OCI-LY1 (cell line): ENCODE results near the gene CPEB4.
A peak's percentile ranks its signal among the peaks of the same experiment; 100 is the strongest.

Source experiments
- H2AFZ ChIP-seq: fragments of 200-600 bp; sonication (generic), shearing (Covaris generic); 2 replicates; pipeline ENCODE4 v1.6.0; 2014; ENCODE audit warnings: antibody characterized with exemption, mild to moderate bottlenecking, low read length
- H3F3A ChIP-seq: fragments of 200-600 bp; sonication (generic), shearing (Covaris generic); 2 replicates; pipeline ENCODE4 v1.6.0; 2014; ENCODE audit warnings: mild to moderate bottlenecking, antibody characterized with exemption, low read length, moderate library complexity; ENCODE audit not compliant: insufficient read depth
- H3K27ac ChIP-seq: fragments of 200-600 bp; sonication (generic); 2 replicates; pipeline ENCODE4 v1.5.1; 2014; ENCODE audit warnings: low read length, mixed run types, mild to moderate bottlenecking, low read depth; ENCODE audit not compliant: poor library complexity, severe bottlenecking
- H3K27me3 ChIP-seq: fragments of 200-600 bp; sonication (generic); 2 replicates; pipeline ENCODE4 v1.6.0; 2014; ENCODE audit warnings: antibody characterized with exemption, mild to moderate bottlenecking, low read length, moderate library complexity; ENCODE audit not compliant: insufficient read depth
- H3K36me3 ChIP-seq: fragments of 200-600 bp; sonication (generic); 2 replicates; pipeline ENCODE4 v1.6.1; 2014; ENCODE audit warnings: mild to moderate bottlenecking, antibody characterized with exemption, low read length, moderate library complexity, mixed read lengths; ENCODE audit not compliant: insufficient read depth
- H3K4me1 ChIP-seq: fragments of 200-600 bp; sonication (generic); 2 replicates; pipeline ENCODE4 v1.5.1; 2014; ENCODE audit warnings: mild to moderate bottlenecking, low read length, moderate library complexity; ENCODE audit not compliant: insufficient read depth, severe bottlenecking
- H3K4me2 ChIP-seq: fragments of 200-600 bp; sonication (generic), shearing (Covaris generic); 2 replicates; pipeline ENCODE4 v1.6.1; 2014; ENCODE audit warnings: low read length
- H3K4me3 ChIP-seq: fragments of 200-600 bp; sonication (generic); 2 replicates; pipeline ENCODE4 v1.5.1; 2014; ENCODE audit warnings: low read length, low read depth, mild to moderate bottlenecking, mixed read lengths; ENCODE audit not compliant: poor library complexity, severe bottlenecking
- H3K79me2 ChIP-seq: fragments of 200-600 bp; shearing (Covaris generic); 2 replicates; pipeline ENCODE4 v1.6.1; 2016; ENCODE audit warnings: mixed run types, low read length, mixed read lengths; ENCODE audit not compliant: insufficient read depth
- H3K9ac ChIP-seq: fragments of 200-600 bp; sonication (generic), shearing (Covaris generic); 2 replicates; pipeline ENCODE4 v1.6.1; 2014; ENCODE audit warnings: mild to moderate bottlenecking, low read length, mixed read lengths
- H3K9me2 ChIP-seq: fragments of 200-600 bp; sonication (generic), shearing (Covaris generic); 2 replicates; pipeline ENCODE4 v1.6.1; 2014; ENCODE audit warnings: low read depth, mild to moderate bottlenecking, low read length, mixed read lengths
- H3K9me3 ChIP-seq: fragments of 200-600 bp; shearing (Covaris generic); 2 replicates; pipeline ENCODE4 v1.6.1; 2014; ENCODE audit warnings: low read length, mixed read lengths
- H4K20me1 ChIP-seq: fragments of 200-600 bp; sonication (generic), shearing (Covaris generic); 2 replicates; pipeline ENCODE4 v1.6.0; 2016; ENCODE audit warnings: mild to moderate bottlenecking, low read length; ENCODE audit not compliant: insufficient read depth
- CTCF ChIP-seq: fragments of 200-600 bp; sonication (generic), shearing (Covaris generic); IDR thresholded peaks from 2 replicates; pipeline ENCODE4 v1.5.1; 2017; ENCODE audit warnings: mild to moderate bottlenecking, antibody characterized with exemption, low read length, moderate library complexity, mixed read lengths
- EZH2 ChIP-seq: fragments of 200-600 bp; sonication (generic), shearing (Covaris generic); IDR thresholded peaks from 2 replicates; pipeline ENCODE4 v1.8.0; 2017; ENCODE audit warnings: borderline replicate concordance, mixed run types, mild to moderate bottlenecking, antibody characterized with exemption, low read length, moderate library complexity, mixed read lengths

The CPEB4 gene

GRCh38 chr5:173917788-173918786 is 29.9 kb downstream of the CPEB4 start:
- no peak overlapping the region for H2AFZ ChIP-seq
- H3K27ac ChIP-seq = peak overlapping the region; percentile 89
- H3K4me3 ChIP-seq = peak overlapping the region; percentile 68
- H3K79me2 ChIP-seq = peaks cover 11% of the 10 kb centered on the region
- no peaks in the 10 kb centered on the region for H3K9me3 ChIP-seq
- H3K27me3 ChIP-seq = no peaks in the 10 kb centered on the region
- TF ChIP-seq CTCF (peak; percentile 37; the same call in 1 of the 2 replicates), EZH2 (no peak)
- H3K9me2 ChIP-seq = no peaks in the 10 kb centered on the region
- H3K36me3 ChIP-seq = peaks cover 6% of the 10 kb centered on the region; the same call in 1 of the 2 replicates
- peak overlapping the region; percentile 90 for H3K4me2 ChIP-seq
- no peaks in the 10 kb centered on the region for H4K20me1 ChIP-seq
- H3K4me1 ChIP-seq = peaks cover 88% of the 10 kb centered on the region
- H3K9ac ChIP-seq = peak overlapping the region; percentile 81
- no peaks in the 10 kb centered on the region for H3F3A ChIP-seq

GRCh38 chr5:173919443-173919842 is 31.3 kb downstream of the CPEB4 start:
- peaks cover 90% of the 10 kb centered on the region for H3K4me1 ChIP-seq
- peak overlapping the region; percentile 81; the same call in 1 of the 2 replicates for H3K9ac ChIP-seq
- no peak overlapping the region for H2AFZ ChIP-seq
- H3K27me3 ChIP-seq = no peaks in the 10 kb centered on the region
- no peaks in the 10 kb centered on the region for H3K9me3 ChIP-seq
- peak overlapping the region; percentile 90 for H3K4me2 ChIP-seq
- H3K36me3 ChIP-seq = peaks cover 7% of the 10 kb centered on the region; the same call in 1 of the 2 replicates
- H3K79me2 ChIP-seq = peaks cover 11% of the 10 kb centered on the region
- H3F3A ChIP-seq = no peaks in the 10 kb centered on the region
- no peaks in the 10 kb centered on the region for H3K9me2 ChIP-seq
- no peaks in the 10 kb centered on the region for H4K20me1 ChIP-seq
- no peak for TF ChIP-seq CTCF
- TF ChIP-seq EZH2 = no peak
- H3K27ac ChIP-seq = peak overlapping the region; percentile 89
- peak overlapping the region; percentile 68 for H3K4me3 ChIP-seq

- Histone ChIP-seq H3K4me1 (peaks cover 93% of the 10 kb centered on the region), H3K4me2 (peak overlapping the region; percentile 90; the same call in 1 of the 2 replicates)
These were observed 32.0 kb downstream of the CPEB4 start for GRCh38 chr5:173920024-173920753.

More at GRCh38 chr5:173920024-173920753, 32.0 kb downstream of the CPEB4 start:
- Histone ChIP-seq H3K27me3 (no peaks in the 10 kb centered on the region), H2AFZ (no peak overlapping the region), H3K9me2 (no peaks in the 10 kb centered on the region), H4K20me1 (no peaks in the 10 kb centered on the region), H3K9me3 (no peaks in the 10 kb centered on the region), H3K27ac (peak overlapping the region; percentile 89), H3K36me3 (peaks cover 10% of the 10 kb centered on the region; the same call in 1 of the 2 replicates), H3K79me2 (peaks cover 11% of the 10 kb centered on the region), H3K9ac (peak overlapping the region; percentile 81; the same call in 1 of the 2 replicates), H3F3A (no peaks in the 10 kb centered on the region), H3K4me3 (peak overlapping the region; percentile 68)
- no peak for TF ChIP-seq CTCF
- no peak for TF ChIP-seq EZH2
